GM21360 (cell line): ENCODE data around the gene GIMAP8.

Source experiments
- ATAC-seq: cut with Tn5 transposase; IDR thresholded peaks from one replicate; pipeline ENCODE4 v1.9.1; 2021; ENCODE audit warnings: mild to moderate bottlenecking, moderate library complexity; ENCODE audit not compliant: unreplicated experiment

GIMAP8 gene

DNA sequence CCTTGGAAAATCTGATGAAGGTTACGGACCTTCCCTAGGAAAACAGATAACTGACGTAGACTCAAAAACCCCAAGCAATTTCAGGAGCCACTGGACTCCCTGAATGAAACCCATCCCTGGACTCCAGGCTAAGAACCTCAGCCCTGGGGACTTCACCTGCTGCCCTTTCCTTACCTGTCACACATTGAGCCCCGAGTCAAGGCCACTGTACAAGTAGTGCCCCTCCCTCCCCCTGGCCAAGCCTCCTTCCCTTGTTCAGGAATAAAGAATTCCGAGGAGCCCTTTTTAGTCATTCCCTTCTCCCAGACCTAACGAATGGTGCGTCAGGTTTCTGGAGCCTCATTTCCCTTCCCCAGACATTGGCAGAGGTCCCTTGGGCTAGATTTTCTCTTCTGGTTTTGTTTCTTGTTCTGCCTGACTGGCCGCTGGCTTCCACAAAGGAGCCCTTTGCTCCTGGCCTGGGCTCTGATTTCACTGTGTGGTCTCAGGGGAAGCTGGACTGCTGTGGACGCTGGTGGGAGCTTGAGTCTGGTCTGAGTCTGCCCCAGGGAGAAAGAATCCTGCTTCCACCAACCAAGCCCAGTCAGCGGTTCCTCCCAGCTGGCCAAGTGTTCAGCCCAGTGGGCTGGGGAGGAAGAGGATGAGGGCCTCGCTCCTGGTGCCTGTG lies 39.6 kb upstream of the GIMAP8 start:
- ATAC-seq = no peak

DNA sequence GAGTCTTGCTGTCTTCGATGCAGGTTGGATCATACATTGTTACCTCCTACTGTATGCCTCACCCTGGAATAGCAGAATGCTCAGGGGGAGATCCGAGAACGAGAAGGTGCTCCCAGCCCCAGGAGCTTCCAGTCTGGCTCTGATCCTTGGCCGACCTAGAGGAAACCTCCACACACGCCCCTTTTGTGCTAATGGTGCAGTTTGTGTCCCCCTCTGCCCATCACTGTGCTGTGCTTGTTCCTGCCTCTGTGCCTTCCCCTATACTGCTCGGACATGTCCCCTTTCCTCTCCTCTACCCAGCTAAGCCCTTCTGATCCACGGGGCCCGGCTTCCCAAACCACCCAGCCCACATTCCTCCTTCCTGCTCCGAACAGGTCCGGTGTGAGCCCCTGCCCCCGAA lies 38.8 kb upstream of the GIMAP8 start:
- no peak for ATAC-seq

DNA sequence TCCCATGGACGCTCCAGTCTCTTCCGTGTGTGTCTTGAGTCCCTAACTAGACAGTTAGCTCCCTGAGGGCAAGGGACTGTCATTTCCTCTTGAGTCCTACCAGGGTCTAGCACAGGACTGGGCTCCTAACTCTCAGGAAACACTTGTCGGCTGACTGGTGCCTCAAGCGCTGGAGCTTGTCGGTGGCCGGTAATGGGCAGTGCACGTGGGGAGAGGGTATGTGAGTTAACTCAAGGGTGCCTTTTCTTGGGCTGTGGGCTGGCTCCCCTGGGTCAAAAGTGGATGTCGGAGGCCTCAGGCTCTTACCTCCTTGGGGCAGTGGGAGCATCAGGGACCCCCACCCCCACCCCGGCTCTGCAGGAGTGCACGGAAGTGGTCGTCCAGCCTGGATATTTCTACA lies 38.4 kb upstream of the GIMAP8 start:
- no peak for ATAC-seq

DNA sequence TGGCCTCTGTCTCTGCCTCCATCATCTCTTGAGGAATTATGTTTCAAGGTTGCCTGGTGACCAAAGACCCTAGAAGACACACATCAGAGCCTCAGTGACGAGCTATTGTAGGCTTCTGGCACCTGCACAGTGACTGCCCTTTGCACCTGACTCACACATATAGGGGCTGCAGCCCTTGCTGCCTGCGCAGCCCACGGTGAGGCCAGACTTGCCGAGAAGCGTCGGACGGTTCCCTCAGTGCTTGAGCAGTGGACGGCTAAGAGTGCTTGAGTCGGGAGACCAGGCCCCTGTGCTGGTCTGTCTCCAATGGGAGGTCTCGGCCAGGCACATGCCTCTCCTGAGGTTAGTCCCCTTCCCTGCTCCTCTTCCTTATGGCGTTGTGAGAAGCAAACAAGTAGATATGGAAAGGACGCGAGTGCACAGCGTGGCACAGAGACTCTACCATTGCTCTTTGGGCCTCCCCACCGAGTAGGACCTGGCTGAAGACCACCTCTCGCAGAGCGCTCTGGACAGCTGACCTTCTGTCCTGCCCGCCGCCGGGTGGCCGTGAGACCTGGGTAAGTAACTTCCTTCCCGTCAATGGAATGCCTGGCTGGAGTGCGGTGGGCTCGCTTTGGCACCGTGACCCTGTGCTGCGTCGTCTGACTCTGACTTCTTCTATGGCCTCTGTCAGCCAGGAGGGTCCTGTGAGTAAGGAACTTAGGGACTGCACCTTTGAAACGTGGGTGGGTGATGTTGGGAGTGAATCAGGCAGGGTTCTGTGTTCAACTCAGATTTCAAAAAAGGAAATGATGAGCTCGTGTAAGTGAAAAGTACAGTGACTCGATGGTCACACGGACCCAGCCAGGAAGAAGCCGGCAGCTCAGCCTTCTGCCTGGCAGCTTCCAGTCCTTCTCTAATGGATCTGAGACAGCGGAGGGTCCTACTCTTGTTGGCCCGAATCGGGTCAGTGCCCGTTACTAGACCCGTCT lies 37.6 kb upstream of the GIMAP8 start:
- no peak for ATAC-seq

DNA sequence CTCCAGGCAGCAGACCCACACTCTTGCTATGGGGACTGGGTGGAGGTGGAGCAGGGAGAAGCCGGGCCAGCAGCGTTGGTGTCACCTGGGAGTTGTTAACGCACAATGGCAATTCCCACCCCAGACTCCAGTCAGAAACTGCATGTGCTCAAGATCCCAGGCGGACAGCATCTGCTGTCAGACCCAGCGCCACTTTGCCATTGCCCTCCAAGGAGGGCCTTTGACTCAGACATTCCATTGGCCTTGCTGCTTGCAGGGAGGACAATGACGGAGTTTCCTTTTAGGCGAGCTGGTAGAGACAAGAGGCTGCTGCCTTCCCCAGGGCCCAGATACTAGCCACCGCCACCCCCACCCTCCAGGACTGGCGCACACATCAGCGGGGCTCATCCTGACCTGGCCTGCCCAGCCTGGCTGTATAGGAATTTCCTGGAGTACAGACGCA lies 36.8 kb upstream of the GIMAP8 start:
- ATAC-seq = no peak

DNA sequence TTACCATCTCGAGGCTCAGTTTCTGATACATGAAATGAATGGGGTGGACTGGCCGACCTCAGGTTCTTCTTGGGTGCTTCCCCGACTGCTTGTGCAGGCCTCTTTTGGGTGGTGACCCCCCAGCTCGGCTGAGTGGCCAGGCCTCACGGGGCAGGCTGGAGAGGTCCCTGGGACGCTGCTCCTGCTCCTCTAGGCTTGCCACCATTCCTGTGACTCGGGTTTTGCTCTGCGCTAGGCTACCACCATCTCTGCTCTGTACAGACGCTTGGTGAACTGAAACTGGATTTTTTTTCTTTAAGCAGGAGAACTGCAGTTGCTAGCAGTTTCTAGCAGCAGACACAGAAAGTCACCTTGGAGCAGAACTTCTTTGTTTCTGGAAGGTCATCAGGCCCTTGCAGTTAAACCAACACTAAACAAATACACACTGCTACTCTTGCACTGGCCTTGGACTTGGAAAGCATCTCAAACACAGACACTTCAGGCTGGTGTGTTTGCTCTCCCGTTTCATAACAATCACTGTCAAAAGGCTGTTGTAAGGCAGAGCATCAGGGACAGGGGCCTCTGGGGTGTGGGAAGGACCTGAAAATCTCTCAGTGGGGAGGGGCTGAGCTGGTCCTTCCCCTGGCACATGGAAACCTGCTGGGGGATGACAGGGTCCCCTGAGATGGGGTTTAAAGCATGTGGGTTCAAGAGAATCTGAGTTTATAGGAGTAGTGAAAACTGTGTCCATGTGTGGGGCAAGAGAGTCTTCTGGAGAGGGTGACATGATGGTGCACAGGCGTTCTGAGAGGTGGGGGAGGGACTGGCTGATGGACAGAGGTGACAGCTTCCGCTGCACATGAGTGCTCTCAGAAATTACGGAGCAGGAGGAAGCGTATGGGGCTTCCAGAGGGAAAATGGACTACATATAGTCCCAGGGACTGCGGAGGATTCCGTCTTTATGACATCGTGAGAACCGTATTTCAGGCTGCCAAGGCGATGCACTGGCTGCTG lies 35.0 kb upstream of the GIMAP8 start:
- no peak for ATAC-seq

DNA sequence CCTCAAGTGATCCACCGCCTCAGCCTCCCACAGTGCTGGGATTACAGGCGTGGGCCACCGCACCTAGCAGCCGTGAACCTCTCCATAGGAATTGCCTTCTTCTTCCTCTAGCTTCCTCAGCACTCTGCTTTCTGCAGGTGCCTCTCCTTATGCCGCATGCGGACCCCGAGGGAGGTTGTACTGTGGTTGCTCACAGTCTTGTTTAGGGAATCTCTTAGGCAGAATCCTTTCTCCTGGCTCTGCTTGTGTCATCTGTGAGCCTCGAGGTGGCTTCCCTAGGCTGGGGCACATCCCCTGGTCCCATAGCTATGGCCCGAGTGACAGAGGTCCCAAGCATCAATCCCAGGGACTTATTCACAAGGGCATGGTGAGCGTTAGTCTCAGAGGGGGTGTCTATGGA lies 33.2 kb upstream of the GIMAP8 start:
- ATAC-seq = no peak

DNA sequence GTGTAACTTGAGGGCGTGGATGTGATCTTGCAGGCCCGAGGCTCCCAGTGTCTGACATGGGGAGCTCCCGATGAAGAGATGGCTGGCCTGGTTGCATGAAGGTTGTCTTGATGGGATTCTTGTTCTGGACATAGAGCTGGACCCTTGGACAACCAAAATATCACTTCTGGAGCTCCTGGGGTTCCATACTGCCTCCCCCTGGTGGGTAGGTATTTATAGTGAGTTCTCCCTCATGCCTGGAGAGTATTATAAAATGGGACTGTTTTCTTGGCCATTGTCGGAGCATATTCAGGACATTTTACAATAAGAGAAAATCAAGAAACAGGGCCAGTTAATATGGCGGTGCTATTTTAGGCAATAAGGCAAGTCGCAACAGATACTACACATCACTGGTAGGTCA lies 32.6 kb upstream of the GIMAP8 start:
- ATAC-seq = no peak

DNA sequence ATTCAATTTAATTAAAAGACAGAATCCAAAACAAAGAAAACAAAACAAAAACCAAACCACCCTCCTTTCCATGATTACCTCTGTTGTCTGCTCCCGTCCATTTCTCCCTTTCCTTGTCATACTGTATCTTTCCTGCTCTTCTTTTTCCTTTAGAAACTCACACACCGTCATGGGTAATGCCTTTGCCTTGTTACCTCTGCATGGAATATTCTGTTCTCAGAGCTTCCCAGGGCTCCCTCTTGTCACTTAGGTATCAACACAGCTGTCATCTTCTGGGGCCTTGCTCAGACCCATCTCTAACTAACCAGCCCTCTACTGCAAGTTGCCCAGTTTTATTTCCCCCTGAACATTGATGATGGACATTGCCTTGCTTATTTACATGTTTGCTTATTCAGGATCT lies 30.2 kb upstream of the GIMAP8 start:
- no peak for ATAC-seq

DNA sequence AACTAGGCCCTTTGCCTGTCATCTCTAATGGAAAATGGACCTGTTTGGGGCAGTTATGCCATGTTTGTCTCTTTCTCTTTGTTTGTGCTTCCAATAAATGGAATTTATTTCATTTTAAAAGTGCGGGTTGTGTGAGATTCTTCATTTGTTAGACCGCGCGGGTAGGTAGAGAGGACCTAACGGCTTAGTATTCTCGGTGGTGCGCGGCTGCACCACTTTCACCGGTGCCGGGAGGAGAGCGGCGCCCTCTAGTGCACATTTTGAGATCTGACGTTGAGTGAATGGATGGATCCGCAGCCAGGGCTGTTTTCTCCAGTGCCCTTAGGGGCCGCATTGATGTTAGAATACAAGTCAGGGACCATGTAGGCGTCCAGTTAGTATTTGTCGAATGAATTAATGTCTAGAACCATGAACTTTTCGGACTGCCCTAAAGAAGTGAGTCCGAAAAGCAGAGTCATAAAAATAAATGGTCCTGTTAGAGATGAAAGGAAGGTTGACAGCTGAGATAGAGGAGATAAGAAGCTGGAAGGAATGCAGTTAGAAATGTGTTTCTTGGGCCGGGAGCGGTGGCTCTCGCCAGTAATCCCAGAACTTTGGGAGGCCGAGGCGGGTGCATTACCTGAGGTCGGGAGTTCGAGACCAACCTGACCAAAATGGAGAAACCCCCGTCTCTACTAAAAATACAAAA lies 29.3 kb upstream of the GIMAP8 start:
- ATAC-seq = peak; percentile 88

DNA sequence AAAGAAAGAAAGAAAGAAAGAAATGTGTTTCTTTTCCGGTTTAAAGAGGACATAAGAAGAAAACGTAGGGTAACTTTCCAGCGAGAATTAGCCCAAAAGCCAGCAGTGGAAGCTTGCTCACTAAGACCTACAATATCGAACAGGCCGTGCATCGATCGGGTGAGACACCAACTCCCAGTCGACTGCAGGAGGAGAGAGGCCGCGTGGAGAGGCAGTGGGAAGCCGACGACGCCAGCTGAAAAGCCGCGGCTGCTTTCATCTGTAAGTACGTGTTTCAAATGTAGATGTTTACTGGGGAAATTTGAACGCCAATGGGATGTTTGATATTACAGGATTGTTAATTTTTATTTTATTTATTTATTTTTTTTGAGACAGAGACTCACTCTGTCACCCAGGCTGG lies 28.6 kb upstream of the GIMAP8 start:
- no peak for ATAC-seq

DNA sequence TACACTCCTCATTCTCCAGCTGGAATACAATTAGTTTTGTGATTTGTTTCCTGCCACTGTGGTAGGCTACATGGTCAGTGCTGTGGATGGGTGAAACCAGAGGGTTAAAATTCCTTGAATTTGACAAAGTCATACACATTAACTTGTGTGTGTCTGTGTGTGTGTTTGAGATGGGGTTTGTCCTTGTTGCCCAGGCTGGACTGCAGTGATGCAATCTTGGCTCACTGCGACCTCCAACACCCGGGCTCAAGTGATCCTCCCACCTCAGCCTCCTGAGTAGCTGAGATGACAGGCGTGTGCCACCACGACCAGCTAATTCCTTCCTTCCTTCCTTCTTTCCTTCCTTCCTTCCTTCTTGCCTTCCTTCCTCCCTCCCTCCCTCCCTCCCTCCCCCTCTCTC lies 24.8 kb upstream of the GIMAP8 start:
- ATAC-seq = no peak

DNA sequence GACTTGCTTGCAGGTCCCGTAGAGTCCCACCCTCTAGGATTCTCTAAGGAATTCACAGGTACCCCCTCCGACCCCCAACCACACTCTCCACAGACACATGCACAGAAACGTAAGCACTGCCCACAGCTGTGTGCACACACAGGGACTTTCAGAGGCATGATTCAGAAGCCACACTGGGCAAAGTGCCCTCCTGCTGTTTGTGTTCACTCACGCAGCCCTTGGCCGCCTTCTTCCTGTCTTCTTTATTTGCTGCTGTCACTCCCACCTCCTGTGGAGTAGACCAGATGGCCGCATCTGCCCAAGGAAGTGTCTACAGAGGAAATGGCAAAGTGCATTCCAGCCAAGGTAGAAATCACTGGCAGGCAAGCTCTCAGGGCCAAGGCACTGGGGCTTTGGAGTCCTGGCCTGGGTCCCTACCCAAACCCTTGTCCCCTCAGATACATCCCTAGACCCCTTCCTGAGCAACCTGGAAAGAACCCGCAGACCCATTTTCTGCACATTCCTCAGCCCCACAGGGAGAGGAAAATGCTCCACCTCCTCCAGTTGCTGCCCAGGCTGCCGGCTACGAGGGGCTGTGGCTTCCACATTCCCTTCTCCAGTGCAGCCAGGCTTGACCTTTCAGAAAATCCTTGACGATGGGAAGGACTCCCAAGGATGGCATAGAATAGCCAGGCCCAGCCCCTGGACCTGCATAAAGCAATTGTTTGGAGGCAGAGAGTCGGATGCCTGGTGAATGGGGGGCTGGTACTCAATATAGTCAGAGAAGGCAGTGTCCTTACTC lies 21.6 kb upstream of the GIMAP8 start:
- no peak for ATAC-seq

DNA sequence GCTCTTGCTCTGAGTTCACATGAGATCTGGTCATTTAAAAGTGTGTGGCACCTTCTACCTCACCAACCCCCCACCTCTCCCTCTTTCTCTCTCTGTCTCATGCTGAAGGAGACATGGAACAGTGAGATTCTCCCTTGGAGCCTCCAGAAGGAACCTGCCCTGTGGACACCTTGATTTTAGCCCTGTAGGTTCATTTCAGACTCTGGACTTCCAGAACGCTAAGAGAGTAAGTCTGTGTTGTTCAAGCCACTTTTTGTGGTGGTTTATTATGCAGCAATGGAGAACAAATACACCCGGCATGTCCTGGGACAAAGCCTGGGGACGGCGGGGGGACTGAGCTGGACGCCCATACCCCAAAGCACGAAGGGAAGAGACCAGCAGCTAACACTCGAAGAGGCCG lies 20.7 kb upstream of the GIMAP8 start:
- ATAC-seq = no peak

DNA sequence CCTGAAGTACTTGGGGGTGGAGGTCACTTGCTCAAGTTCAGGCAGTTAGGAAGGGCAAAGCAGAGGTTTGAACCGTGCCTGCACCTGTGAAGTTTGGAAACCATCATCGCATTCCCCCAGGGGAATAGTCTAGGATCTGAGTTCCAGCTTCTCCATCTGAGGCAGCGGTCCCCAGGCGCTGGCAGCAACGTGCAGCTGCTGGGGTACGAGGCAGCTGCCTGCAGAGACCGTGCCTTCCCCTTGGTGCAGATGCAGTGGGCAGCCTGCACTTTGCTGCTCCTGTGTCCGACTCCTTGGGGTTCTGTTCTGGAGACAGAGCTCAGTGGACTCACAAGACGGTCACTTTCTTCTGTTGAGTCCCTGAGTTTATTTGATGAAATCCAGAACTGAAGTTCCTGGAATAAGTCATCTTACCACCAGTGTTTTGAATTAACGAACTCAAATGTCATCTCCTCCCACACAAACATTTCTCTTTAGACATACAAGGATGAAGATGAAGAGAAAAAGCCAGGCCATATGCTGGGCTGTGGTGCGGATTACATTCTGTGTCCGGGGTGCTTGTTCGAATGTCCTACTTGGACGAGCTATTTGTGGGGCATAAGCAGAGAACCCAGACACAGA lies 19.9 kb upstream of the GIMAP8 start:
- no peak for ATAC-seq

DNA sequence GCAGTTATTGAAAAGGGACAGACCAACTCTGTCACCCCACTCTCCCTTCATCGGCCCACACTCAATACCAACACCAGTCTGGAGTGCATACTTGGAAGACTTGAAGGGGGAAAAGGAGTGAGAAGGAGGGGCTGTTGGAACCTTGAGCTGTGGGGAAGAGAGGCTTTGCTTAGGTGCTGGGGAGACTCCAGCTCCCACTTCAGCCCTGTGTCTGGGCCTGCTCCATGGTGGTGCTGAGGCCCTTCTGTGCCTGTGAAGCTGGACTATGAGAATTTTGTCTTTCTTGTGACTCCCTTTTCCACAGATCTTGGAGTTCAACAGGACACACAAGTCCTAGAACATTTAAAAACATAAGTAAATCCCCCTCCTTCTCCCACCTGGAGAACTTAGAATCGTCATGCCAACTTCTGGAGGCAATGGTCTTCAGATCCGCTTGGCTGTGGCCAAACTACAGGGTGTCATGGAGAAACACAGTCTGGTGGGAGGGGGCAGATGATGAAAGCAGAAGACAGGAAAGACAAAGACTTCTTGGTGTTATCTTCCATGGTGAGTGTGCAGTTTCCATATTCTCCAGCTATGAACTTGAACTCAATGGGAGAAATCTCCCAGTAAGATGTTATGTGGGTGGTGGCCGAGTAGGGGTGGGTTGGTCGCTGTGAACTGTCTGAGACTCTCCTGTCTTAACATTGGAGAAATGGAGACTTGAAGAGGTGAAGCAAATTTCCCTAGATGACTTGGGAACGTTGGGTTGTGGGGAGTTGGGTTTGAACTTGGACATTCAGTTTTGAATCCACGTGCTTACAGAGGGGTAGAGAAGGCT lies 18.4 kb upstream of the GIMAP8 start:
- no peak for ATAC-seq

DNA sequence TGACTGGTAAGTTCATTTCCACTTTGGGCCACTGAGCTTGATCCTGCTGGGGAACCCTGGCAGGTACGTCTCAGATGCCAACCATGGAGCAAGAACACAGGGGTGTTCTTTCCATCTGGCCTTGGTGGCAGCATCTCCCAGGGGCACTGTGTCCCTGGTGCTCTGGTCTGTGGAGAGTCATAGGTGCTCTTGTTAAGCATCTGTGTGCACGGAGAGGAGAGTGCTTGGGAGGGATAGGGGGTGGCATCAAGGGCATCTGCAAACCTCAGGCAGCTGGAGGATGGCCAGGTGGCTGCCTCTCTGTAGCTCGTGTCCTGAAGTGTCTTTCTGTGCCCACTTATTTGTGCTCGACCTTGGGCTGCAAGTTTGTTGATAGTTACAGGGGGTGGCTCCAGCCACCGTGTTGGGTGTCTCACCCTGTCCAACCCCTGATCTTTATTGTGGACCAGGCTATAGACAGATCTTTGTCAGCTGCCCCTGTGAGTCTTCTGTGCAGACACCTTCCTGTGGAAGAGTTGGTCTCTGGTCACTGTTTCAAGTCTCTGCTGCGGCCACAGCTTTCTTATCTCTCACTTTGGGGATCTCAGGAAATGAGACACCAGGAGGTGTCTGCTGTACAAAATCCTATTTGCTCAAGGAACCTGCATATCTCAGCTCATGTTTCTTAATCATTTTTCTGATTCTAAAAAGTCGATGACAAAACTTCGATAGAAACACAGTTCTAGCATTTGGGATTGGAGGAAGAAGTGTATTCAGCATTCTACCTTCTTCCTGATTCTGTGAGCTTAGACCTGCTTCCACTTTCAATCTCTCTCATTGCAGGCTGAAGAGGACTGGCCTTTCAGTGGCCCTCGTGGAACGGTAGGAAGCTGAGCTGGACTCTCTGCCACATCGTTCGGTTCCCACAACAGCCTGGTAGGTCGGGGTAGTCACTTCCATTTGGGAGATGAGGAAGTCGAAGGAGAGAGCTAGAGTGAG lies 17.2 kb upstream of the GIMAP8 start:
- ATAC-seq = no peak
